Trophoblast cell (in vitro differentiated cells and primary cell): Measurements from ENCODE around the gene CPED1. TPM values are rescaled to one million over a fixed set of nuclear protein-coding genes. Genes with fewer than 3 reads are reported as not detected.

Experiments
- DNase-seq, 2 donors: peaks; one replicate each; pipeline ENCODE4 v3.0.0-alpha.2; 2016
- H2AFZ ChIP-seq: 2 replicates; pipeline ENCODE4 v1.6.1; 2013; ENCODE audit warnings: low read length, moderate library complexity, mild to moderate bottlenecking; ENCODE audit not compliant: insufficient read depth, poor library complexity
- H2AK5ac ChIP-seq: 2 replicates; pipeline ENCODE4 v1.6.1; 2013; ENCODE audit warnings: mild to moderate bottlenecking, low read length
- H2BK120ac ChIP-seq: 2 replicates; pipeline ENCODE4 v1.6.1; 2013; ENCODE audit warnings: low read length, mild to moderate bottlenecking, moderate library complexity; ENCODE audit not compliant: insufficient read depth, poor library complexity
- H2BK12ac ChIP-seq: 2 replicates; pipeline ENCODE4 v1.6.1; 2013; ENCODE audit warnings: mild to moderate bottlenecking, low read length, moderate library complexity
- H2BK5ac ChIP-seq: 2 replicates; pipeline ENCODE4 v1.6.1; 2013; ENCODE audit warnings: low read length, low read depth, moderate library complexity, mild to moderate bottlenecking; ENCODE audit not compliant: poor library complexity
- H3K14ac ChIP-seq: 2 replicates; pipeline ENCODE4 v1.6.1; 2013; ENCODE audit warnings: mild to moderate bottlenecking, low read length
- H3K18ac ChIP-seq: 2 replicates; pipeline ENCODE4 v1.6.1; 2013; ENCODE audit warnings: mild to moderate bottlenecking, low read length
- H3K23ac ChIP-seq: 2 replicates; pipeline ENCODE4 v1.6.1; 2013; ENCODE audit warnings: low read length
- H3K27ac ChIP-seq: 2 replicates; pipeline ENCODE4 v1.5.1; 2013; ENCODE audit warnings: low read depth, mild to moderate bottlenecking, inconsistent platforms, low read length, moderate library complexity
- H3K27me3 ChIP-seq: 2 replicates; pipeline ENCODE4 v1.6.1; 2013; ENCODE audit warnings: inconsistent platforms, mild to moderate bottlenecking, low read length, moderate library complexity; ENCODE audit not compliant: insufficient read depth
- H3K36me3 ChIP-seq, 2 experiments: 1 replicate in 1 of 2; 2 replicates in 1 of 2; pipeline ENCODE4 v1.6.1; 2013; ENCODE audit warnings: low read length in 2 of 2, mild to moderate bottlenecking in 2 of 2, moderate library complexity in 1 of 2; ENCODE audit not compliant: insufficient read depth in 2 of 2, control insufficient read depth in 1 of 2
- H3K4ac ChIP-seq: 2 replicates; pipeline ENCODE4 v1.6.1; 2013; ENCODE audit warnings: low read depth, mild to moderate bottlenecking, low read length, moderate library complexity
- H3K4me1 ChIP-seq, 2 experiments: 1 replicate in 1 of 2; 2 replicates in 1 of 2; pipeline ENCODE4 v1.6.1; 2013; ENCODE audit warnings: low read length in 2 of 2, mild to moderate bottlenecking in 2 of 2, moderate library complexity in 1 of 2; ENCODE audit not compliant: insufficient read depth in 2 of 2, control insufficient read depth in 1 of 2
- H3K4me2 ChIP-seq: 2 replicates; pipeline ENCODE4 v1.6.1; 2013; ENCODE audit warnings: inconsistent platforms, mild to moderate bottlenecking, low read length, moderate library complexity
- H3K4me3 ChIP-seq: 2 replicates; pipeline ENCODE4 v1.5.1; 2013; ENCODE audit warnings: mild to moderate bottlenecking, low read depth, low read length, inconsistent platforms
- H3K79me1 ChIP-seq: one replicate; pipeline ENCODE4 v1.6.1; 2013; ENCODE audit warnings: low read length
- H3K79me2 ChIP-seq: 2 replicates; pipeline ENCODE4 v1.6.1; 2013; ENCODE audit warnings: low read length, mild to moderate bottlenecking; ENCODE audit not compliant: control insufficient read depth, insufficient read depth, poor library complexity
- H3K9ac ChIP-seq: 2 replicates; pipeline ENCODE4 v1.6.1; 2013; ENCODE audit warnings: mild to moderate bottlenecking, low read length
- H3K9me3 ChIP-seq: 2 replicates; pipeline ENCODE4 v1.6.1; 2013; ENCODE audit warnings: low read depth, mild to moderate bottlenecking, control low read depth, inconsistent platforms, low read length; ENCODE audit not compliant: insufficient read depth
- H4K12ac ChIP-seq: 2 replicates; pipeline ENCODE4 v1.6.1; 2013; ENCODE audit warnings: low read depth, mild to moderate bottlenecking, low read length, moderate library complexity
- H4K8ac ChIP-seq: 2 replicates; pipeline ENCODE4 v1.6.1; 2013; ENCODE audit warnings: low read depth, mild to moderate bottlenecking, low read length, moderate library complexity
- H4K91ac ChIP-seq: one replicate; pipeline ENCODE4 v1.6.1; 2013; ENCODE audit warnings: low read depth, mild to moderate bottlenecking, low read length, moderate library complexity
- WGBS: extraction: QIAGEN DNeasy Blood & Tissue Kit; methylation state at CpG from one replicate; pipeline ENCODE4 v1.1.7; 2013; ENCODE audit warnings: missing lambda C conversion rate; ENCODE audit not compliant: insufficient read length, insufficient coverage; ENCODE audit errors: extremely low coverage; 5-methylcytosine and 5-hydroxymethylcytosine counted together
- polyA plus RNA-seq: library from polyadenylated mRNA; stranded (reverse); fragments of 200-250 nt; gene quantifications from 2 replicates; pipeline ENCODE4 v1.2.3, GENCODE V29; 2013

The CPED1 gene
- polyA plus RNA-seq: 0.05 and 0.07 TPM in 2 replicates

DNA sequence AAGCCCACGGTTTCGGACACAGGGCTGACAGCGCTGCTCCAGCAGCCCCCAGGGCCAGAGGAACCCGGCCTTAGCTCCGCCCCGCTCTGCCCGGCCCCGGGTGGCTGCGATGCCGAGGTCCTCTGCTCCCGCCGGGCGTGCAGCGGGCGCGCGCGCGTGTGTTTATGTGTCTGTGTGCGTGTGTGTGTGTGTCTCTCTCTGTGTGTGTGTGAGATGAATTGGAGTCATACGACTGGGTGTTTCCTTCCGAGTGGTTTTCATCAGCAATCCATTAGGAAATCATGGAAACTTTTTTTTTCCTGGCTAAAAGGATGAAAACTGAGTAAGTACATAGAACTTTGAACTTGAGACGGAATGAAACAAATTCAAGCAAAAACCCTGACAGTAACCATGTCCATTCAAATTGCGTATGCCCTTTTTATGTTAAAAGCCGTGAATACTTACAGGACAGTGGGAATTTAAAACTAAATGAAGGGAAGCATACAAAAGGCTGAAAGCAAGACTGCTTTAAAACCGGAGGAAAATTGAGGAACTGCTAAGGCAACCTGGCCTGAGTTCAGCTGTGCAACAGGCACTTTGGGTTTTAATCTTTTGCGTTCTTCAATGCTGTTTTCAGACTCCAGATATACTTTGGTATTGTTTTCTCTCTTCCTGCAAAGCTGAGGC, at the start of gene CPED1:
TSS of gene CPED1 (plus strand) at position 121 of the 666 bp plus-strand sequence. CDS start 911 bp downstream, outside the sequence.
- Histone ChIP-seq H3K79me1 (no peaks in the 10 kb centered on the region), H2BK5ac (no peak within 1 kb of the TSS), H2BK120ac (no peak within 1 kb of the TSS), H3K9me3 (no peaks in the 10 kb centered on the region), H3K4me1 (no peaks in the 10 kb centered on the region), H3K4ac (no peak within 1 kb of the TSS), H3K36me3 (no peaks in the 10 kb centered on the region), H3K4me3 (no peak within 1 kb of the TSS), H3K79me2 (no peaks in the 10 kb centered on the region), H4K8ac (no peak within 1 kb of the TSS), H3K18ac (no peak within 1 kb of the TSS), H4K12ac (no peak within 1 kb of the TSS), H2AFZ (no peak within 1 kb of the TSS), H3K23ac (no peak within 1 kb of the TSS), H3K27me3 (no peaks in the 10 kb centered on the region), H2BK12ac (no peak within 1 kb of the TSS), H3K27ac (no peak within 1 kb of the TSS), H3K14ac (no peak within 1 kb of the TSS), H3K9ac (no peak within 1 kb of the TSS), H2AK5ac (no peak within 1 kb of the TSS), H4K91ac (no peak within 1 kb of the TSS), H3K4me2 (peak within 1 kb of the TSS; percentile 59)
- no CpG with 5 or more reads among the region's 27 CpGs for WGBS
- DNase-seq: peak; percentile 68 to 70

DNA sequence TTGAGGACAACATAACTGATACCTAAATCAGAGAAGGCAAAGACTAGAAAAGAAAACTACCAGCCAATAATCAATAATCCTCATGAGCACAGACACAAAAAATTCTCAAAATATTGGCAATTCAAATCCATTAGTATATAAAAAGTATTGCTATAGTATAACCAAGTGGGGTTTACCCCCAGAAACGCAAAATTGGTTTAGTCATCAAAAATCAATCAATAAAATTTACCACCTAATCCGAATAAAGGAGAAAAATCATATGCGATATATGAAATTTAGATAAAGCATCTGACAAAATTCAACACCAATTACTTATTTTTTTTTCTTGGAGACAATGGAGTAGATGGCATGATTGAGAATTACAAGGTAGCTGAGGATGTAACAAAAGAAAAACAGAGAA, 49.2 kb upstream of the CPED1 start:
- Histone ChIP-seq H3K4me2 (no peak overlapping the region), H2BK120ac (no peak overlapping the region), H3K27ac (no peak overlapping the region), H3K9me3 (no peaks in the 10 kb centered on the region), H3K4ac (no peak overlapping the region), H3K14ac (no peak overlapping the region), H4K91ac (no peak overlapping the region), H4K8ac (no peak overlapping the region), H3K18ac (no peak overlapping the region), H2AFZ (no peak overlapping the region), H3K36me3 (no peaks in the 10 kb centered on the region), H3K79me1 (no peaks in the 10 kb centered on the region), H2BK12ac (no peak overlapping the region), H3K79me2 (no peaks in the 10 kb centered on the region), H3K4me3 (no peak overlapping the region), H2AK5ac (no peak overlapping the region), H2BK5ac (no peak overlapping the region), H3K4me1 (no peaks in the 10 kb centered on the region), H3K9ac (no peak overlapping the region), H3K23ac (no peak overlapping the region), H4K12ac (no peak overlapping the region), H3K27me3 (no peaks in the 10 kb centered on the region)
- DNase-seq: no peak
- WGBS: no CpG with 5 or more reads among the region's 3 CpGs

DNA sequence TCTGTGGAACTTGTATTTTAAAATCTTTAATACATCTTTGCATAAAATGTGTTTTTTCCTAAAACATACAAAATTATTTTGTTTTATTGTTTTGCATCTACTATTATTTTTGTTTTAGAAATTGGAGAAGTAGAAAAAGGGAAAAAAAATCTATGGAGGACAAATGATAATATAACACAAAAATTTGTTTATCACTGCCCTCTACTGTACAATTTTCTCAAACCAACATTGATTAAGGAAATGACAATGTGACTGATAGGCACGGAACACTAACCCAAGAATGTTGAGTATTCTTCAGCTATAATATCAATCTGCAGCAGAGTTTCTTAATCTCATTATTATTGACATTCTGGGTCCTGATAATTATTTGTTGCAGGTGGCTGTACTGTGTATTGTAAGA, 47.4 kb upstream of the CPED1 start:
- no peak overlapping the region for H3K4ac ChIP-seq
- no peak overlapping the region for H4K12ac ChIP-seq
- DNase-seq: peak in 1 of 2 donors; percentile 60
- no peak overlapping the region for H4K91ac ChIP-seq
- no peak overlapping the region for H2BK5ac ChIP-seq
- no peak overlapping the region for H3K9ac ChIP-seq
- no peak overlapping the region for H4K8ac ChIP-seq
- H3K4me3 ChIP-seq: no peak overlapping the region
- no peak overlapping the region for H2BK12ac ChIP-seq
- H3K23ac ChIP-seq: no peak overlapping the region
- no peaks in the 10 kb centered on the region for H3K9me3 ChIP-seq
- no peak overlapping the region for H3K18ac ChIP-seq
- no peak overlapping the region for H3K27ac ChIP-seq
- H2AFZ ChIP-seq: no peak overlapping the region
- no peak overlapping the region for H2BK120ac ChIP-seq
- H3K14ac ChIP-seq: no peak overlapping the region
- H3K27me3 ChIP-seq: no peaks in the 10 kb centered on the region
- H3K4me1 ChIP-seq: no peaks in the 10 kb centered on the region
- no peak overlapping the region for H3K4me2 ChIP-seq
- H3K36me3 ChIP-seq: no peaks in the 10 kb centered on the region
- no peaks in the 10 kb centered on the region for H3K79me2 ChIP-seq
- no peaks in the 10 kb centered on the region for H3K79me1 ChIP-seq
- no CpG with 5 or more reads among the region's 1 CpG for WGBS
- no peak overlapping the region for H2AK5ac ChIP-seq

DNA sequence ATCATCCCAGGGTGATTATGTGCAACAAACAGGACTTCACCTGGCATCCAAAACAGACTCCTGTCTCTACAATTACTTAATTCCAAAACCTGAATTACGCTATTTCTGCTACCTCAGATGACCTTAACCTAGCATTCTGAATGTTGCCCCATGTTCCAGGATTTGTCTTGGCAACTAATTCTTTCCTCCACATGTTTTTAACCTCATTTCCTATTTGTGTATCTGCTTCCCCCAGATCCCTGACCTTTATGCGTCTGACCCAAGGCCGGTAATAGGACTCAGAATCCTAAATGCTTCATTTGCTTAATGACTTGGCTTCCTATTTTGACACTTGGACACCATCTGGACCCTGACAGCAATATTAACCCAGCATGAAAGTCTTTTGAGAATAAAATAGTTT, 46.7 kb upstream of the CPED1 start:
- H3K79me1 ChIP-seq: no peaks in the 10 kb centered on the region
- no peak overlapping the region for H2AFZ ChIP-seq
- no peak for DNase-seq

More for the DNA sequence above, 46.7 kb upstream of the CPED1 start:
- no peak overlapping the region for H3K14ac ChIP-seq
- no peak overlapping the region for H2BK5ac ChIP-seq
- H2BK120ac ChIP-seq: no peak overlapping the region
- H4K8ac ChIP-seq: no peak overlapping the region
- H3K4me1 ChIP-seq: no peaks in the 10 kb centered on the region
- no peak overlapping the region for H4K12ac ChIP-seq
- no peak overlapping the region for H3K9ac ChIP-seq
- no peaks in the 10 kb centered on the region for H3K36me3 ChIP-seq
- no peak overlapping the region for H3K4me3 ChIP-seq
- no peaks in the 10 kb centered on the region for H3K79me2 ChIP-seq
- H3K4me2 ChIP-seq: no peak overlapping the region
- no peaks in the 10 kb centered on the region for H3K9me3 ChIP-seq
- no CpG with 5 or more reads among the region's 3 CpGs for WGBS
- H2AK5ac ChIP-seq: no peak overlapping the region
- H3K27me3 ChIP-seq: no peaks in the 10 kb centered on the region
- H3K27ac ChIP-seq: no peak overlapping the region
- no peak overlapping the region for H3K18ac ChIP-seq
- H3K4ac ChIP-seq: no peak overlapping the region
- no peak overlapping the region for H2BK12ac ChIP-seq
- no peak overlapping the region for H3K23ac ChIP-seq
- H4K91ac ChIP-seq: no peak overlapping the region
